ENCODE results near the gene RPSA. TPM values are rescaled to one million over a fixed set of nuclear protein-coding genes. Genes with fewer than 3 reads are reported as not detected.

RPSA gene
- total and polyA plus RNA-seq, 9 of the 15 experiments (the other 6 are each of a cell fraction or from before 2014, with no cell fraction given), result 2,290 to 4,272 (median 2,730) TPM

- TF ChIP-seq CTCF (IDR thresholded peaks at IDR 0.05 in 2 of 3, conservative IDR thresholded peaks at IDR 0.05 in 1 of 3; ENCODE audit: insufficient read depth in 2 of 3, low read depth in 1 of 3, low read length in 3 of 3), result peak in 2 of 3 experiments; percentile 7 to 11; a peak in 1 of 6 replicates
- TF ChIP-seq PRPF4 (IDR thresholded peaks at IDR 0.05; ENCODE audit: insufficient read depth, low read depth, low read length, poor library complexity, severe bottlenecking), result peak; percentile 50
- peak; percentile 89 for TF ChIP-seq TAF1 (IDR thresholded peaks at IDR 0.05; ENCODE audit: control insufficient read depth, extremely low read depth, insufficient read depth, low read length, severe bottlenecking)
- TF ChIP-seq SP2 (IDR thresholded peaks at IDR 0.05; ENCODE audit: extremely low read depth, low read depth, low read length, poor library complexity, severe bottlenecking), result peak; percentile 47
- TF ChIP-seq, protein P1, sequence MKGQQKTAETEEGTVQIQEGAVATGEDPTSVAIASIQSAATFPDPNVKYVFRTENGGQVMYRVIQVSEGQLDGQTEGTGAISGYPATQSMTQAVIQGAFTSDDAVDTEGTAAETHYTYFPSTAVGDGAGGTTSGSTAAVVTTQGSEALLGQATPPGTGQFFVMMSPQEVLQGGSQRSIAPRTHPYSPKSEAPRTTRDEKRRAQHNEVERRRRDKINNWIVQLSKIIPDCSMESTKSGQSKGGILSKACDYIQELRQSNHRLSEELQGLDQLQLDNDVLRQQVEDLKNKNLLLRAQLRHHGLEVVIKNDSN (CRISPR knock-in tag; IDR thresholded peaks at IDR 0.05), result peak; percentile 79
- TF ChIP-seq ETV5 (CRISPR knock-in tag; IDR thresholded peaks at IDR 0.05; ENCODE audit: low read depth), result no peak
- no peak; a peak in 2 of 4 replicates for TF ChIP-seq SRF (CRISPR knock-in tag; IDR thresholded peaks at IDR 0.05)
- TF ChIP-seq, protein P2, sequence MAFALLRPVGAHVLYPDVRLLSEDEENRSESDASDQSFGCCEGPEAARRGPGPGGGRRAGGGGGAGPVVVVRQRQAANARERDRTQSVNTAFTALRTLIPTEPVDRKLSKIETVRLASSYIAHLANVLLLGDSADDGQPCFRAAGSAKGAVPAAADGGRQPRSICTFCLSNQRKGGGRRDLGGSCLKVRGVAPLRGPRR (CRISPR knock-in tag; IDR thresholded peaks at IDR 0.05), result no peak
- 0 out of 2 replicates have a peak, but pooled peaks have one; percentile 3 for TF ChIP-seq MTA2 (IDR thresholded peaks at IDR 0.05; ENCODE audit: low read depth)
- TF ChIP-seq TOE1 (IDR thresholded peaks at IDR 0.05; ENCODE audit: borderline replicate concordance), result no peak
- no peak; the same call in 1 of the 2 replicates for TF ChIP-seq TOE1 (CRISPR knock-in tag; IDR thresholded peaks at IDR 0.05; ENCODE audit: borderline replicate concordance, low read depth)
- TF ChIP-seq PHB (CRISPR knock-in tag; IDR thresholded peaks at IDR 0.05), result peak; percentile 28; the same call in 1 of the 2 replicates
- TF ChIP-seq, protein P3, sequence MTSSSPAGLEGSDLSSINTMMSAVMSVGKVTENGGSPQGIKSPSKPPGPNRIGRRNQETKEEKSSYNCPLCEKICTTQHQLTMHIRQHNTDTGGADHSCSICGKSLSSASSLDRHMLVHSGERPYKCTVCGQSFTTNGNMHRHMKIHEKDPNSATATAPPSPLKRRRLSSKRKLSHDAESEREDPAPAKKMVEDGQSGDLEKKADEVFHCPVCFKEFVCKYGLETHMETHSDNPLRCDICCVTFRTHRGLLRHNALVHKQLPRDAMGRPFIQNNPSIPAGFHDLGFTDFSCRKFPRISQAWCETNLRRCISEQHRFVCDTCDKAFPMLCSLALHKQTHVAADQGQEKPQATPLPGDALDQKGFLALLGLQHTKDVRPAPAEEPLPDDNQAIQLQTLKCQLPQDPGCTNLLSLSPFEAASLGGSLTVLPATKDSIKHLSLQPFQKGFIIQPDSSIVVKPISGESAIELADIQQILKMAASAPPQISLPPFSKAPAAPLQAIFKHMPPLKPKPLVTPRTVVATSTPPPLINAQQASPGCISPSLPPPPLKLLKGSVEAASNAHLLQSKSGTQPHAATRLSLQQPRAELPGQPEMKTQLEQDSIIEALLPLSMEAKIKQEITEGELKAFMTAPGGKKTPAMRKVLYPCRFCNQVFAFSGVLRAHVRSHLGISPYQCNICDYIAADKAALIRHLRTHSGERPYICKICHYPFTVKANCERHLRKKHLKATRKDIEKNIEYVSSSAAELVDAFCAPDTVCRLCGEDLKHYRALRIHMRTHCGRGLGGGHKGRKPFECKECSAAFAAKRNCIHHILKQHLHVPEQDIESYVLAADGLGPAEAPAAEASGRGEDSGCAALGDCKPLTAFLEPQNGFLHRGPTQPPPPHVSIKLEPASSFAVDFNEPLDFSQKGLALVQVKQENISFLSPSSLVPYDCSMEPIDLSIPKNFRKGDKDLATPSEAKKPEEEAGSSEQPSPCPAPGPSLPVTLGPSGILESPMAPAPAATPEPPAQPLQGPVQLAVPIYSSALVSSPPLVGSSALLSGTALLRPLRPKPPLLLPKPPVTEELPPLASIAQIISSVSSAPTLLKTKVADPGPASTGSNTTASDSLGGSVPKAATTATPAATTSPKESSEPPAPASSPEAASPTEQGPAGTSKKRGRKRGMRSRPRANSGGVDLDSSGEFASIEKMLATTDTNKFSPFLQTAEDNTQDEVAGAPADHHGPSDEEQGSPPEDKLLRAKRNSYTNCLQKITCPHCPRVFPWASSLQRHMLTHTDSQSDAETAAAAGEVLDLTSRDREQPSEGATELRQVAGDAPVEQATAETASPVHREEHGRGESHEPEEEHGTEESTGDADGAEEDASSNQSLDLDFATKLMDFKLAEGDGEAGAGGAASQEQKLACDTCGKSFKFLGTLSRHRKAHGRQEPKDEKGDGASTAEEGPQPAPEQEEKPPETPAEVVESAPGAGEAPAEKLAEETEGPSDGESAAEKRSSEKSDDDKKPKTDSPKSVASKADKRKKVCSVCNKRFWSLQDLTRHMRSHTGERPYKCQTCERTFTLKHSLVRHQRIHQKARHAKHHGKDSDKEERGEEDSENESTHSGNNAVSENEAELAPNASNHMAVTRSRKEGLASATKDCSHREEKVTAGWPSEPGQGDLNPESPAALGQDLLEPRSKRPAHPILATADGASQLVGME (CRISPR knock-in tag; IDR thresholded peaks at IDR 0.05), result no peak
- TF ChIP-seq HDAC2 (IDR thresholded peaks at IDR 0.05), result no peak
Observed at GRCh38 chr3:39383881-39384664, 22.4 kb upstream of the RPSA start (continued).
